Measurements from ENCODE around the gene RHOC.

- TF ChIP-seq EZH2 (IDR thresholded peaks at IDR 0.05; ENCODE audit: borderline replicate concordance, low read length): no peak
- TF ChIP-seq CTCF (IDR thresholded peaks at IDR 0.05; ENCODE audit: low read length): no peak
Observed at GRCh38 chr1:112710586-112710985, 3.7 kb upstream of the RHOC start.
